Testis (tissue), 5 donors: ENCODE data around the gene TBC1D3. TPM values are rescaled to one million over a fixed set of nuclear protein-coding genes. Genes with fewer than 3 reads are reported as not detected.
"Not testable (repeated sequence)": the region's sequence is repeated elsewhere in the genome, so short reads cannot be mapped to it uniquely, and the experiment has no call there.

Source experiments
- DNase-seq: peaks from one replicate; pipeline ENCODE4 v3.0.0-alpha.2; 2019
- H3K27ac ChIP-seq, 2 donors: fragments of 200-600 bp; sonication (generic); one replicate each; pipeline ENCODE4 v1.5.1; 2019
- H3K27me3 ChIP-seq: fragments of 200-600 bp; sonication (generic); one replicate; pipeline ENCODE4 v1.5.1; 2019
- H3K36me3 ChIP-seq: fragments of 200-600 bp; sonication (generic); one replicate; pipeline ENCODE4 v1.5.1; 2017; ENCODE audit warnings: low read depth; ENCODE audit errors: missing control alignments
- H3K4me1 ChIP-seq: fragments of 200-600 bp; sonication (generic); one replicate; pipeline ENCODE4 v1.5.1; 2019
- H3K4me3 ChIP-seq, 2 donors: fragments of 200-600 bp; sonication (generic); one replicate each; pipeline ENCODE4 v1.5.1; 2017 to 2019
- H3K9me3 ChIP-seq: fragments of 200-600 bp; sonication (generic); one replicate; pipeline ENCODE4 v1.5.1; 2017
- WGBS, 2 donors: methylation state at CpG; one replicate each; pipeline ENCODE4 v1.1.5; 2018; 5-methylcytosine and 5-hydroxymethylcytosine counted together
- intact Hi-C: fragments of 100-400 bp; cut with DNase I; formaldehyde crosslinking; loops from one replicate; pipeline ENCODE4 v1.15.1; 2023; ENCODE audit warnings: low total_unique reads
- long read RNA-seq, 2 donors: transcript quantifications; one replicate each; lab custom pipeline, GENCODE V29; 2026
- polyA plus RNA-seq: library from polyadenylated mRNA; stranded (reverse); fragments of 350-450 nt; fragmentation: Illumina TruSeq; extraction: RNeasy Lipid Tissue Mini Kit (QIAGEN cat#74804); gene quantifications from one replicate; pipeline ENCODE4 v1.2.3, GENCODE V29; 2014; ENCODE audit warnings: low read depth, low replicate concordance; ENCODE audit not compliant: insufficient read depth
- small RNA-seq, 2 donors: library from RNA; depleted of rRNA; stranded (forward); fragments of <200 nt; gene quantifications; one replicate each; pipeline ENCODE3, GENCODE V24; 2016
- total RNA-seq, 2 donors: library from RNA; depleted of rRNA; stranded (reverse); fragments of >200 nt; gene quantifications; one replicate each; pipeline ENCODE4 v1.2.3, GENCODE V29; 2016

Gene TBC1D3
- total RNA-seq, result not detected
- polyA plus RNA-seq, result not detected
- long read RNA-seq, donor 1, result 0 reads
- long read RNA-seq, donor 2, result 0 reads

DNA sequence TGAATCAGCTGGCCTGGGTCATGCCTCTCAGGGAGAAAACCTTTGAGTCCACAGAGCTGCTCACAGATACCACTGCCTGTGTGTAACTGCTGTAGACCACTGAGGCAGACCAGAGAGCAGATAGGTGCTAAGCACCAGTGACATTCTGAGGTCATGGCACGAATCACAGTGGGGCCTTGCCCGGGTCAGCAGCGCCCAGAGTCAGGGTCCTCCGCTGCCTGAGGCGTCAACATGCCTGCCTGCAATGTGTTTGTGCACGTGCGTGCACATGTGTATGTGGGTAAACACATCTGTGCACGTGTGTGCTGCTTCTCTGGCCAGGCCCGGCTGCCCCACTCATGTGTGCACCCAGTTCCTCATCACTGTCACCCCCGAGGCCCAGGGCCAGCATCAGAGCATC, at the start of gene TBC1D3:
TBC1D3 (minus strand) TSS at position 101 of the 400 bp plus-strand sequence. CDS start 1,526 bp downstream, outside the sequence.
- DNase-seq, H3K9me3 ChIP-seq, H3K27me3 ChIP-seq, H3K4me3 ChIP-seq, H3K27ac ChIP-seq, H3K4me1 ChIP-seq, H3K36me3 ChIP-seq, intact Hi-C loops: not testable (repeated sequence)
- WGBS, 2 donors, result no CpG with 5 or more reads among the region's 10 CpGs

DNA sequence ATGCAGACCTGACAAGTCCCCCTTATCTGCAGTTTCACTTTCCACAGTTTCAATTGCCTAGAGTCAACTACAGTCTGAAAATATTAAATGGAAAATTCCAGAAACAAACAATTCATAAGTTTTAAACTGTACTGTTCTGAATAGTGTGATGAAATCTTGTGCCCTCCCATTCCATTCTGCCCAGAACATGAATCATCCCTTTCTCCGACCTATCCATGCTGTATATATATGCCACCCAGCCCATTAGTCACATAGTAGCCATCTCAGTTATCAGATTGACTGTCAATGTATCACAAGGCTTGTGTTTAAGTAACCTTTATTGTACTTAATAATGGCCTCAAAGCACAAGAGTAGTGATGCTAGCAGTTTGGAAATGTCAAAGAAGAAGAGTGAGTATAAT, 40.4 kb upstream of the TBC1D3 start:
- H3K27ac ChIP-seq, H3K9me3 ChIP-seq, H3K27me3 ChIP-seq, DNase-seq, H3K4me1 ChIP-seq, H3K4me3 ChIP-seq, intact Hi-C loops, H3K36me3 ChIP-seq: not testable (repeated sequence)
- WGBS, 2 donors, result no CpG with 5 or more reads among the region's 1 CpG

DNA sequence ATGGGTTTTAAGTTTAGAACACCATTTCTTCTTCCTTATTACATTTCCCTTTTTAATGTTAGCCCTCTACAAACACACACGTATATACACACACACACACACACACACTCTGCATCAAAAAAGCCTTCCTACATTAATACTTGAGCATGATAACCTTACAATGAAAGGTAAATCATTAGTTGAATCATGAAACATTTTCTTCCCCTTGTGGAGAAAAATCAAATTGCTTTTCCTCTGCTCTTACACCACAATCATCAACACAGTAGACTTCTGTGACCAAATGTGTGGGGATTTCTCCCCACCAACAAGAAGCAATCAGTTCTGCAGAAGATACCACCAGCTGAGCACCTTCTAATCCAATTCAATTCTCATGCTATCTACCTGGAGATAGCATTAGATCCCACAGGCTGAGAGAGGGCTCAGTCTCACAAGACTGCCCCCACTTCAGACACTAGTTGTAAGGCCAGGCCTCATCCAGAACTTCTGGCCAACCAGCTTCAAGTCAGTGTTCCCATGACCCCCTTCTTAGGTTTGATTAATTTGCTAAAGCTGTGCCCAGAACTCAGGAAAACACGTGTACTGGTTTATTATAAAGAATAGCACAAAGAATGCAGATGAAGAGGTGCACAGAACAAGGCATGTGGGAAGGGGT, 33.6 kb upstream of the TBC1D3 start:
- H3K9me3 ChIP-seq, intact Hi-C loops, H3K36me3 ChIP-seq, H3K4me3 ChIP-seq, DNase-seq, H3K27me3 ChIP-seq, H3K4me1 ChIP-seq, H3K27ac ChIP-seq: not testable (repeated sequence)
- no CpG with 5 or more reads among the region's 2 CpGs for WGBS, 2 donors

DNA sequence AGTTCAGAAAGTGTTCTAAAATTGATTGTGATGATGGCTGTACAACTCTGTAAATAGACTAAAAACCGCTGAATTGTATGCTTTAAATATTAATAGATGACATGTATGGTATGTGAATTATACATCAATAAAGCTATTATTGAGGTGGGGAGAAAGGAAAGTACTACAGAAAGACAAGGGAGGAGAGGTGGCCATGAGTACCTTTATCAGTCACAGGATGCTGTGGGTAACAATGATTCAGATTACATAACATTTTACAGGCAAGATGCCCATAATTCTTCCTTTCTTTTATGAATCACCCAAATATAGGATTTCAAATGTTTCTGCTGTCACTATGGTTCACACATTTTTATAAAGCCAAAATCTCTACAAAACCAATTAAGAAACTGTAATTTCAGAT, 28.5 kb upstream of the TBC1D3 start:
- intact Hi-C loops, H3K4me3 ChIP-seq, H3K4me1 ChIP-seq, H3K27ac ChIP-seq, H3K9me3 ChIP-seq, DNase-seq, H3K36me3 ChIP-seq, H3K27me3 ChIP-seq: not testable (repeated sequence)
- WGBS, 2 donors, result no CpG with 5 or more reads among the region's 1 CpG

DNA sequence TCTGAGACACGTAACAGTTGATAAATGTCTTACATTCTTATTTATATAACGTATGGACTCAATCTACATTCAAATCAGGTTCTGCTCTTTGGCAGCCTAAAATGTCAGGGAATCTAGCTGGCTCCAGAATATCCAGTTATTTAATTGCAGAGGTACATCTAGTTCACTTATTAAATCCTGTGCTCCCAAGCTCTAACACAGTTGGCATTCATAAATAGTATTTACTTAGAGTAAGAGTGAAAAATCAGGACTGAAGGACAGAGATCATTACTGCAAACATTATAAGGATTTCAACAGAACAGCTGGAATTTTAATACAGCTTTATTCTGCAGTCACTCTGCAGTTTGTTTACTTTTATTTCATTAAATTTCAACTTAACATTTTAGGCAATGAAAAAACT, 7.9 kb upstream of the TBC1D3 start:
- no CpG with 5 or more reads among the region's 2 CpGs for WGBS, 2 donors

DNA sequence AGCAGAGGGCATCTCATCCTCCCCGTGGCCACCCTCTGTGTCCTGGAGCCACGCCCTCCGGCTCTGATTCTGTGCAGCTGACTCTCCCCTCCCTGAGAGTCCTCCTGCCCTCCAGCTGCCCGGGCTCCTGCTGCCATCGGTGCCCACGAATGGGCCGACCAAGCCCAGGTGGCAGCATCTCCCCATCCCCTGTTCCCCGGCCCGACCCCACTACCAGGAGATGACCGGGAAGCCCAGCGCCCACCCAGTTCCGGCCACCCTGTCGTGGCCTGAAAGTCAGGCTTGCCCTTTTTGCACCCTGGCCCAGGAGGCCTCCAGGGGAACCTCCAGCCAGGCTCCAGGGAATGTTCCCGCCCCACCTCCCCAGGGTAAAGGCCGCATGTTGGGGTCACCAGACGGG, 57.5 kb downstream of the TBC1D3 start:
- H3K4me1 ChIP-seq, H3K4me3 ChIP-seq, H3K36me3 ChIP-seq, H3K27ac ChIP-seq, intact Hi-C loops, DNase-seq, H3K9me3 ChIP-seq, H3K27me3 ChIP-seq: not testable (repeated sequence)
- 96% methylated on average over 5 of the region's 16 CpGs; no CpG with 5 or more reads in 1 of the 2 donors for WGBS, 2 donors

More for the DNA sequence above, 7.9 kb upstream of the TBC1D3 start:
- H3K9me3 ChIP-seq, H3K27me3 ChIP-seq, H3K4me3 ChIP-seq, H3K27ac ChIP-seq, intact Hi-C loops, DNase-seq, H3K4me1 ChIP-seq, H3K36me3 ChIP-seq: not testable (repeated sequence)

Small RNAs within 50 kb of the gene (small RNA-seq; reads per million reads assigned to genes)
- gene RF00019 (0 reads per million in 2 donors), gene RNA5SP526 (0 reads per million in 2 donors)

Other genes starting within 250 kb of the TBC1D3 start
- gene TBC1D3L, start 203.5 kb downstream of the TBC1D3 start, total RNA-seq, result 10 to 100 TPM; 26.9 to 27.7 TPM
- 25.4 TPM for gene TBC1D3L, start 203.5 kb downstream of the TBC1D3 start, polyA plus RNA-seq
- gene TBC1D3D, start 188.6 kb downstream of the TBC1D3 start, total RNA-seq, result not detected
- 2.5 TPM for gene TBC1D3D, start 188.6 kb downstream of the TBC1D3 start, polyA plus RNA-seq
- gene TBC1D3C, start 123.9 kb downstream of the TBC1D3 start, total RNA-seq, result 1 to 10 TPM in 1 of 2 donors, not detected in 1; 1.3 TPM
- gene TBC1D3C, start 123.9 kb downstream of the TBC1D3 start, polyA plus RNA-seq, result 9.0 TPM
- 1 to 10 TPM in 1 of 2 donors, not detected in 1; 2.4 TPM for gene TBC1D3E, start 64.6 kb downstream of the TBC1D3 start, total RNA-seq
- 6.0 TPM for gene TBC1D3E, start 64.6 kb downstream of the TBC1D3 start, polyA plus RNA-seq
- 10 to 100 TPM; 13.9 to 18.5 TPM for gene MRPL45, start 104.6 kb upstream of the TBC1D3 start, total RNA-seq
- gene MRPL45, start 104.6 kb upstream of the TBC1D3 start, polyA plus RNA-seq, result 26.1 TPM
- 1 to 10 TPM in 1 of 2 donors, under 1 TPM in 1; 0.93 to 1.3 TPM for gene GPR179, start 151.4 kb upstream of the TBC1D3 start, total RNA-seq
- 0.61 TPM for gene GPR179, start 151.4 kb upstream of the TBC1D3 start, polyA plus RNA-seq
- 100 to 1,000 TPM in 1 of 2 donors, 10 to 100 TPM in 1; 74.9 to 132 TPM for gene SOCS7, start 159.3 kb upstream of the TBC1D3 start, total RNA-seq
- gene SOCS7, start 159.3 kb upstream of the TBC1D3 start, polyA plus RNA-seq, result 132 TPM
- 100 to 1,000 TPM; 146 to 235 TPM for gene ARHGAP23, start 235.9 kb upstream of the TBC1D3 start, total RNA-seq
- 78.0 TPM for gene ARHGAP23, start 235.9 kb upstream of the TBC1D3 start, polyA plus RNA-seq